ENCODE data around the gene TMEM101.
"Not testable (repeated sequence)": the region's sequence is repeated elsewhere in the genome, so short reads cannot be mapped to it uniquely, and the experiment has no call there.

The TMEM101 gene

DNA sequence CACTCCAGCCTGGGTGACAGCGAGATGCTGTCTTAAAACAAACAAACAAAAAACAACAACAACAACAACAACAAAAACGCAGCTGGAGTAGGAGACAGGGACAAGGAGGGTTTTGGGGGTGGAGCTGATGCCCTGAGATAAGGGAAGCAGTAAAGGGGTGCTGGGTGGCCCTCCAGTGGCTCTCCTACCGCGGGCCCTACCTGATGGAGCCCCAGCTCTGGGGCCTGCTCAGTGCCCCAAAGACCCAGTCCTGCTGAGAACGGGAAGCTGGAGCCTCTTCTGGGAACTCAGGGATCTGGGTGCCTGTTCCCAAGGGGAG is 31.6 kb downstream of the TMEM101 start:
- H3K4me3 ChIP-seq (ENCODE audit: low read length) = no peak overlapping the region
- DNase-seq (ENCODE audit: low read depth, low spot score) = no peak

DNA sequence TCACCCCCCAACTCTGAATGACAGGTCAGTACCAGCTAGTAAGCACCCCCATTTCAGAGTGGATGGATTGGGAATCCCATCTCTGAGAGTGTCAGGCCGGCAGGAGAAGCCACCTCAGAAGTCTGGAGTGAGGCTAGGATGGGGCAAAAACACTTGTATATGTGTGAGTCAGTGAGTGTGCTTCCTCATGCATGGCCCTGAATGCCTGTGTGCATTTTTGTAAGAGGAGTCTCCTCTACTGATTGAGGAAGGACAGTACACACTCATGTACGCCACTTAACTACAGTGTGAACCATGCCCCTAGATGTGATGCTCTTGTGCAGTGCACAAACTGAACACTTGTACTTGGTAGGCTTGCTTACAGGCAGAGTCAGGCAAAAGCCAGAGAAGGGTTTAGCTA is 32.6 kb downstream of the TMEM101 start:
- no peak for DNase-seq (ENCODE audit: low read depth, low spot score)
- no peak overlapping the region for H3K4me3 ChIP-seq (ENCODE audit: low read length)

DNA sequence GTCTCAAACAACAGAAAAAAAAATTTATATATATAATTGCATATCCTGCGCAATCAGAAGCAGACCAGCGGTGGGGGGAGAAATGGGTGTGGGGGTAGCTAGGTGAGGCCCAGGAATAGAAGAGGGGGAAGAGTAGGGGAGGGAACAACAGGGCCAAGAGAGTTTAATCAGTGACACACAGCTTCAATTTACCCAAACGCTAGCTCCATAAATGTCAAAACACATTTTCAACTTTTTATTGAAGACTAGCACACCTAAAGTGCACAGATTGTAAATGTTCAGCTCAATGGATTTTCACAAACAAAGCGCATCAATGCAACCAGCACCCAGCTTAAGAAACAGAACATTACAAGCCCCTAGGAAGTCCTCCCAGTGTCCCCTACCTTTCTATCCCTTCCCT is 35.1 kb downstream of the TMEM101 start:
- H3K4me3 ChIP-seq (ENCODE audit: low read length) = no peak overlapping the region
- no peak for DNase-seq (ENCODE audit: low read depth, low spot score)

DNA sequence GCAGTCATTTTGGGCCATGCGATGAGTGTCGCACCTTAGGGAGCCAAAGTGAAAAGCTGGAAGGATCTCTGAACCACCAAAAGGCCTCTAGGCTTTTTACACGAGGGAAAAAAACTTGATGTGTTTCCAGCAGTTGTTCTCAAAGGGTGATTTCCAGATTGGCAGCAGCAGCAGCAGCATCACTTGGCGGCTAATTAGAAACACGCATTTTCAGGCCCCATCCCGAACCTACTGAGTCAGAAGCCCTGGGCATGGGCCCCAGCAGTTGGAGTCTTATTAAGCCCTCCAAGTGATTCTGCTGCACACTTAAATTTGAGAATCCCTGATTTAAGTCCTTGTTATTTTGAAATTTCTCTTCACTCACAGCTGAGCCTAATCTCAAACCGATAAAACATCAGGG is 35.8 kb downstream of the TMEM101 start:
- no peak for DNase-seq (ENCODE audit: low read depth, low spot score)
- no peak overlapping the region for H3K4me3 ChIP-seq (ENCODE audit: low read length)

DNA sequence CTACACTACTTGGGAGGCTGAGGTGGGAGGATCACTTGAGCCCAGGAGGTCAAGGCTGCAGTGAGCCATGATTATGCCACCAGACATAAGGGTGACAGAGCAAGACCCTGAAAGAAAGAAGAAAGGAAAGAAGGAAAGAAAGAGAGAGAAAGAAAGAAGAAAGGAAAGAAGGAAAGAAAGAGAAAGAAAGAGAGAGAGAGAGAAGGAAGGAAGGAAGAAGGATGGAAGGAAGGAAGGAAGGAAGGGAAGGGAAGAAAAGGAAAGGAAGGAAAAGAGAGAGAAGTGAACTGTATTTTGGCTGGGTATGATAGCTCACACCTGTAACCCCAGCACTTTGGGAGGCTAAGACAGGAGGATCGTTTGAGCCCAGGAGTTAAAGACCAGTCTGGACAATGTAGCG is 36.7 kb downstream of the TMEM101 start:
- no peak for DNase-seq (ENCODE audit: low read depth, low spot score)
- H3K4me3 ChIP-seq (ENCODE audit: low read length) = no peak overlapping the region

DNA sequence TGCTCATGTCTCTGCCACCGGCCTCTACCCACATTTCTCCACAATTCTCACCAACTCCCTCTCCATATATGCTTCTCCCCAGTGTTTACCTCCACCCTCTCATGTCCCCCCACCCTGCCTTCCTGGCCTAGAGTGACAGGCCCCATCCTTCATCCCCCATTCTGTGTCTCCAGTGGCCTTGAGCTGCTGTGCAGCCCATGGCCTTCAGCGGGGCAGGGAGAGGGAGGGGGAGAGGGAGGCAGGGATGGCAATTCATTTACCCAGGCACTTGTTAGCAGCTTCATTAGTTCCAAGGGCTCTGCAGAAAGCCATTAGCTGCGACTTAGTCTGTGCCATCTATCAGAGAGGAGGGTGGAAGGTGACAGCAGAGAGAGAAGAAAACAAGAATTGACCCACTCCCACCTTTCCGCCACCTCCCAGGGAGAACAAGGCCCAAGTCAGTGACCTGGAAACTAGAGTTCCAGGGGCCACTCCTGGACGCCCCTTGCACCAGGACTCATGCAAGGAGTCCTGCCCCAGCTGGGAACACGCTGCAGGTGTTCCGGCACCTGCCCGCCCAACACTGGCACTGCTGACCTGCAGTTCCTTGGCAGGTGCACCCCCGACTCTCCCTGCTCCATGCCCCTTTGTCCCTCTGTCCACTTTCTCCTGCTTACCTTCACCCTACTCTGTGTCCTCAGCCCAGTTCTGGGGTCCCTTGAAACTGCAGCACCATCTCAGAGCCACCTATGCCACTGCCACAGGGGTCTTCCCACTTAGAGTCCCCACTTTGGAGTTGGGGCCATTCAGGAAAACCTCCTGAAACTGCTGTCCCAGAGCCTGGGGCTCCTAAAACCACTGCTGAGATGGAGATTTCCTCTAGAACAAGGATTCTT is 37.6 kb downstream of the TMEM101 start:
- no peak for DNase-seq (ENCODE audit: low read depth, low spot score)
- H3K4me3 ChIP-seq (ENCODE audit: low read length) = no peak overlapping the region

DNA sequence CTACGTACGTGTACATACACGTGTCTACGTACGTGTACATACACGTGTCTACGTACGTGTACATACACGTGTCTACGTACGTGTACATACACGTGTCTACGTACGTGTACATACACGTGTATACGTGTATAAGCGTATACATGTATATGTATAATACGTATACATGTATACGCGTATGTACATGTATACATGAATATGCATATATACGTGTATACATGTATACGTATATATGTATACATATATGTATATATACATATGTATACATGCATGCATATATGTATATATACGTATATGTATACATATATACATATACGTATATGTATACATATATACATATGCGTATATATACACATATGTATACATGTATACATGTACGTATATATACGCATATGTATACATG is 38.9 kb downstream of the TMEM101 start:
- no peak overlapping the region for H3K4me3 ChIP-seq (ENCODE audit: low read length)
- DNase-seq (ENCODE audit: low read depth, low spot score) = no peak

DNA sequence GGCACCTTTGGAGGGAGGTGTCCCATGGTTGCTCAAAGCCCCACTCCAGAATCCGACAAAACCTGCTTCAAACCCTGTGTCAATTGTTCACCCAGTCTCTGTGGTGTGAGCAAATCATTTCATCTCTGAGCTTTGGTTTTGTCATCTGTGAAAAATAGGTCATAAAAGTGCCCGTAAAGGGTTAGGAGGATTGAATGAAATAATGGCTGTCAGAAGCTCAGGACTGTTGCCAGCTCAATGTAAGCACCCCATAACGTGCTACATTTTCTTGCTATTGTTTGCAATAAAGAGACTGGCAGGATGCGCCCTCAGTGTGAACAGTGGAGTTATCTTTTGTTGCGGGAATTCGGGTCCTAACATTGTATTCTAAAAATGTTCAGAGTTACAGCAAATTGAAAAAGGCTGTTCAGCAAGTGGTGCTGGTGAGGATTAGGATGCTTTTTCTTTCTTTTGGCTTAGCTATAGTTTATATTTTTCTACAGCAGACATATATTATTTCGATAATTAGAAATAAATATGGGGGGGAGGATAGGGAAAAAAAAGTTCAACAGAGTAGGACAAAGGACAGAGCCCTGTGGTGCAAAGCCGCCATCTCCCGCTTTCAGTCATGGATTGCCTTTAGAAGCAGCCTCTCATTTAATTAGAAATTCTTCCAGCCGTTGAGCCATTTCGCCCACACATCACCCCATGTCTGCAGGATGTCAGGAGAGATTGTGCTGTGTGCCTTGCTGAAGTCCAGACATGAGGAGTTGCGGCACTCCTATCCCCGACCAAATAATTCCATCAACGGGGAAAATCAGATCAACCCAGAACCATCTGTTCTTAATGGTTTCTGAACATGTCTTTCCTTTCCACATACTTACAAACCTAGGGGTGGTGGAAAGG is 40.1 kb downstream of the TMEM101 start:
- H3K4me3 ChIP-seq (ENCODE audit: low read length) = no peak overlapping the region
- no peak for DNase-seq (ENCODE audit: low read depth, low spot score)

DNA sequence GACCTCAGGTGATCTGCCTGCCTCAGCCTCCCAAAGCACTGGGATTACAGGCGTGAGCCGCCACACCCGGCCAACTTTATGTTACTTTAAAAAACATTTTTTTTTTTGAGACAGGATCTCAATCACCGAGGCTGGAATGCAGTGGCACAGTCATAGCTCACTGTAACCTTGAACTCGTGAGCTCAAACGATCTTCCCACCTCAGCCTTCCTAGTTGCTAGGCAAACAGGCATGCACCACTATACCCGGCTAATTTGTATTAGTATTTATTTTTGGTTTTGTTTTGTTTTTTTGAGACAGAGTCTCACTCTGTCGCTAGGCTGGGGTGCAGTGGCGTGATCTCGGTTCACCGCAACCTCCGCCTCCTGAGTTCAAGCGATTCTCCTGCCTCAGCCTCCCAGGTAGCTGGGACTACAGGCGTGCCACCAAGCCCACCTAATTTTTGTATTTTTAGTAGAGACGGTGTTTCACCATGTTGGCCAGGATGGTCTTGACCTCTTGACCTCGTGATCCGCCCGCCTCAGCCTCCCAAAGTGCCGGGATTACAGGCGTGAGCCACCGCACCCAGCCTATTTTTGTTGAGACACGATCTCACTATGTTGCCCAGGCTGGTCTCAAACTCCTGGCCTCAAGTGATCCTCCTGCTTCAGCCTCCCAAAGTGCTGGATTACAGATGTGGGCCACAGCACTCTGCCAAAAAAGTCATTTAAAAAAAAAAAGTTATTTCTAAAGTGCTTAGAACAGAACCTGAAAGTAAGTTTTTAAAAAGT is 42.1 kb downstream of the TMEM101 start:
- DNase-seq (ENCODE audit: low read depth, low spot score); H3K4me3 ChIP-seq (ENCODE audit: low read length): not testable (repeated sequence)

DNA sequence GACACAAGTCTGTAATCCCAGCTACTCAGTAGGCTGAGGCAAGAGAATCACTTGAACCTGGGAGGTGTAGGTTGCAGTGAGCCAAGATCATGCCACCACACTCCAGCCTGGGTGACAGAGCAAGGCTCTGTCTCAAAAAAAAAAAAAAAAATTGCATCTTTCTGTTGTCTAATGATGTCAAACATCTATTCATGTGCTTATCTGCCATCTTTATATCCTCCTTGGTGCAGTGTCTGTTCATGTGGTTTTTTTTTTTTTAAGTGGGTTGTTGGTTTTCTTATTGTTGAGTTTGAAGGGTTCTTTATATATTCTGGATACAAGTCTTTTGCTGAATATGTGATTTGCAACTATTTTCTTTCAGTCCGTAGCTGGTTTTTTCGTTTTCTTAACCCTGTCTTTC is 43.3 kb downstream of the TMEM101 start:
- not testable (repeated sequence) for H3K4me3 ChIP-seq (ENCODE audit: low read length)
- DNase-seq (ENCODE audit: low read depth, low spot score) = peak; percentile 76

DNA sequence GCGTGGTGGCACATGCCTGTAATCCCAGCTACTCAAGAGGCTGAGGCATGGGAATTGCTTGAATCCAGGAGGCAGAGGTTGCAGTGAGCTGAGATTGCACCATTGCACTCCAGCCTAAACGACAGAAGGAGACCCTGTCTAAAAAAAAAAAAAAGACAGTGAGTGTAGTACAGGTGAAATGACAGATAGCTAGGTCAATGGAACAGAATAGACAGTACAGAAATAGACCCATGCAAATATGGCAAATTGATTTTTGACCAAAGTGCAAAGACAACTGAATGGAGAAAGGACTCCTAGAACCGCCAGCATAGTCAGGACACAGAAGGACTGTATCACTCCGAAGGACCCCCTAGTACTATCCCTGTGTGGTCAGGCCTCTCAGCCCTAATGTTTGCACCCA is 44.4 kb downstream of the TMEM101 start:
- no peak overlapping the region for H3K4me3 ChIP-seq (ENCODE audit: low read length)
- no peak for DNase-seq (ENCODE audit: low read depth, low spot score)

DNA sequence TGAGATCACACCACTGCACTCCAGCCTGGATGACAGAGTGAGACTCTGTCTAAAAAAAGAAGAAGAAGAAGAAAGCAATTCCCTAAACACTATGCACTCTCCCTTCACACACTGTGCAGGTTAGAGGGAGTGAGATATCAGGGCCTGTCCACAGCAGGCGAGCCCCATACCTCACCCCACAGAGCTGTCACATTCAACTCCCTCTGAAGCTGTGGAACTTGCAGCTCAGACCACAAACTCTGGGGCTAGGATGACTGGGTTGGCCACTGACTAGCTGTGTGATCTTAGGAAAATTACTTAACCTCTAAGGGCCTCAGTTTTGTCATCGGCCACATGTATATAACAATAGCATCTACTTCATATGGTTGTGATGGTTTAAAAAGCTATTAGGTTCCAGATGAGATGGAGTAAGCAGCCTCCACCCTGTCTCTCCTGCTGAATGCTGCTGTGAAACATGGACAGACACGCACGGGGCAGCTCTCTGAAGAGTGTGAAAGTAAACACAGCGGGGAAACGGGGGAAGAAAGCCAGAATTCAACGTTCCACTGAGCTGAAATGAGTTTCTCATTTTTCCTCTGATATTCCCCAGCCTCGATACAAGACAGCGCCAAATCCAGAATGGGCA is 47.4 kb downstream of the TMEM101 start:
- H3K4me3 ChIP-seq (ENCODE audit: low read length) = no peak overlapping the region
- no peak for DNase-seq (ENCODE audit: low read depth, low spot score)

DNA sequence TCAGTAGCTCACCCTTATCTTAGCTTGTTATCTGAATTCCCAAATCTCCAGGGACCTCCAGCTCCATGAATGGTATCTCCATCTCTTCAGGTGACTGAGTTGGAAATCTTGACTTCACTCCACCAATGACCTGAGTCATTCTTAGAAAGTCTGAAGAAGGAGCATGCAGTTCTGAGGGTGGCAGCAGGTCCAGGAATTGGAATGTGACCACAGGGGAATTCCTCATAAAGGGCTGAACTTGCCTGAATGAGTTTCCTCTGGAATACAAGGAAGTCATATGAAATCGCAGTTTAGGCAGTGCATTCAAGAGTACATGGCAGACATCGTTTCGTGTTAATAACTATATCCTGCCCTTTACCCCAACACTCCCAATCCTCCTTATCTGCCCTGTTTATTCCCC is 48.5 kb downstream of the TMEM101 start:
- no peak for DNase-seq (ENCODE audit: low read depth, low spot score)
- H3K4me3 ChIP-seq (ENCODE audit: low read length) = no peak overlapping the region

DNA sequence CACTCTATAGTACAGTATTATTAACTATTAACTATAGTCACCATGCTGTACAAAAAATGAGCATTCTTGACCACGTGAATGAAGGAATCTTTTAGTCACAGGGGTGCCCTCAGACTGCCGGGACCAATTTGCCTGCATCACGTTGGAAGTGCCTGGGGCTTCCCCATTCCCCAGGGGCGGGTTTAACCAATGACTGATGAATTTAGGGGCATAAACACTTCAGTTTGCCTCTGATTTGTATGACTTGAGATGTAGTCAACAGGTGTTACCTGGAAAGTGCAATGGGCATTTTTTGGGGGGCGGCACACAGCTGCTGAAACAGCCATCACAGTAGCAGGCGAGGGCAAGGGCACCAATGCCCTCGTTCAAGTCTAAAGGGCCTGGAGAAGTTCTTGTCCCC is 52.3 kb downstream of the TMEM101 start:
- no peak for DNase-seq (ENCODE audit: low read depth, low spot score)
- no peak overlapping the region for H3K4me3 ChIP-seq (ENCODE audit: low read length)

DNA sequence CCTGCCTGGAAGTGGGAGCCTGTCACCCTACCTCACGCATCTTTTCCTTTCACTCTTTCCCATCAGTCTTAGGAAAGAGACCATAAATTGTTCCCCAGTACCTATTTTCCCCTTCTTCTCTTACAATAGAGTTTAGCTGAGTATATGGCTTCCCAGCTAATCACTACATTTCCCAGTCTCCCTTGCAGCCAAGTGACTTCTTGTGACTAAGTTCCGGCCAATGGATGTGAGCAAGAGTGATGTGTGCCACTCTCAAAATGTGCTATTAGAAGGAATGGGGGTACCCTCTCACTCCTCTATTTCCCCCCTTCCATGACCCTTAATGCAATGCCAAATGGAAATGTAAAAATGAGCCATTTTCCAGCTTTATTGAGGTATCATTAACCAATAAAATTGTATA is 52.8 kb downstream of the TMEM101 start:
- no peak overlapping the region for H3K4me3 ChIP-seq (ENCODE audit: low read length)
- no peak for DNase-seq (ENCODE audit: low read depth, low spot score)

DNA sequence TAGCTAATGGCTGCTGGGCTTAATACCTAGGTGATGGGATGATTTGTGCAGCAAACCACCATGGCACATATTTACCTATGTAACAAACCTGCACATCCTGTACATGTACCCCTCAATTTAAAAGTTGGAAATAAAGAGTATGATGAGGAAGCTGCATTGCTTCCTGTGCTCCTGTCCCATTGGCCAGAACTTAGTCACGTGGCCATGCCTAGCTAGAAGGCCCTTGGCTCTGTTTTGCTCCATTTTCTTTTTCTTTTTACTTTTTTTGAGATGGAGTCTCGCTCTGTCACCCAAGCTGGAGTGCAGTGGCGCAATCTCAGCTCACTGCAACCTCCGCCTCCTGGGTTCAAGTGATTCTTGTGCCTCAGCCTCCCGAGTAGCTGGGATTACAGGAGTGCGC is 53.5 kb downstream of the TMEM101 start:
- H3K4me3 ChIP-seq (ENCODE audit: low read length); DNase-seq (ENCODE audit: low read depth, low spot score): not testable (repeated sequence)

Measured in Jurkat, Clone E6-1 (cell line).